22Rv1 (cell line): ENCODE measurements around the gene SETD5.

Source experiments
- CTCF ChIP-seq: fragments of 450-650 bp; IDR thresholded peaks from 2 replicates; pipeline ENCODE4 v1.5.1; 2017; ENCODE audit warnings: mild to moderate bottlenecking
- ZFX ChIP-seq: fragments of 450-650 bp; IDR thresholded peaks from 2 replicates; pipeline ENCODE4 v1.6.1; 2017; ENCODE audit warnings: antibody characterized with exemption, borderline replicate concordance

- TF ChIP-seq CTCF: no peak
- TF ChIP-seq ZFX: no peak
These were observed 51.2 kb downstream of the SETD5 start for GRCh38 chr3:9448643-9449042.
